ENCODE results near the gene MAD1L1. TPM values are rescaled to one million over a fixed set of nuclear protein-coding genes. Genes with fewer than 3 reads are reported as not detected.
A peak's percentile ranks its signal among the peaks of the same experiment; 100 is the strongest.

Gene MAD1L1
- total and polyA plus RNA-seq, 10 donors: 47.3 to 118 (median 68.2) TPM

- H3K4me3 ChIP-seq: peak overlapping the region; percentile 72 to 99 (median 97)
- intact Hi-C loops (cut with DNase I; ENCODE audit: low total_unique reads): loop anchor here (5.0 kb wide), 1 partner anchor 110 kb away; the partner anchor contains the start of gene EIF3B
- no peaks in the 10 kb centered on the region for H3K9me3 ChIP-seq
- DNase-seq: no peak
- H3K27ac ChIP-seq: peak overlapping the region; percentile 11 to 88 (median 79)
- H3K4me1 ChIP-seq: peaks cover 21 to 98% (median 63%) of the 10 kb centered on the region in 6 donors
- peaks cover 0 to 24% (median 17%) of the 10 kb centered on the region in 6 donors for H3K36me3 ChIP-seq
- no peaks in the 10 kb centered on the region for H3K27me3 ChIP-seq (replicated peaks in 1 of 7)
- WGBS, 5 donors: 17 to 41% (median 37%) methylated on average over 19 to 21 of the region's 21 CpGs
- TF ChIP-seq POLR2AphosphoS5 (IDR thresholded peaks at IDR 0.05): no peak
- TF ChIP-seq CTCF (IDR thresholded peaks at IDR 0.05 in 8 of 11, conservative IDR thresholded peaks at IDR 0.05 in 3 of 11): no peak
- TF ChIP-seq POLR2A (IDR thresholded peaks at IDR 0.05): no peak
Measured at GRCh38 chr7:2242541-2243429, 10.0 kb upstream of the MAD1L1 start.

- DNase-seq: peak; percentile 94
- no peaks in the 10 kb centered on the region for H3K27me3 ChIP-seq (replicated peaks in 1 of 7)
- no peaks in the 10 kb centered on the region for H3K9me3 ChIP-seq
- H3K4me1 ChIP-seq: peaks cover 21 to 98% (median 64%) of the 10 kb centered on the region in 6 donors
- WGBS, 5 donors: 1% methylated on average over 31 to 81 of the region's 81 CpGs
- TF ChIP-seq POLR2AphosphoS5 (IDR thresholded peaks at IDR 0.05) (peak; percentile 91 to 93 (median 91)), CTCF (IDR thresholded peaks at IDR 0.05 in 8 of 11, conservative IDR thresholded peaks at IDR 0.05 in 3 of 11) (no peak), POLR2A (IDR thresholded peaks at IDR 0.05) (peak in 1 of 3 donors; percentile 41)
- intact Hi-C loops (cut with DNase I; ENCODE audit: low total_unique reads): loop anchor here (5.0 kb wide), 1 partner anchor 110 kb away; the partner anchor contains the start of gene EIF3B
- H3K36me3 ChIP-seq: peaks cover 0 to 34% (median 20%) of the 10 kb centered on the region in 6 donors
- H3K27ac ChIP-seq: peak within 1 kb of the TSS; percentile 11 to 88 (median 79)
- H3K4me3 ChIP-seq: peak within 1 kb of the TSS; percentile 72 to 99 (median 97)
Measured at GRCh38 chr7:2241580-2242540, 9.1 kb upstream of the MAD1L1 start, which contains the start of the genes MRM2 and NUDT1. MRM2 (minus strand) TSS chr7:2242205; CDS start chr7:2242169, 36 bp downstream. NUDT1 (plus strand) TSS chr7:2242226; CDS start chr7:2244575, 2,349 bp downstream.

GRCh38 chr7:2239242-2239641, 6.5 kb upstream of the MAD1L1 start:
- intact Hi-C loops (cut with DNase I; ENCODE audit: low total_unique reads): no loop called here
- no peak overlapping the region for H3K27ac ChIP-seq
- H3K27me3 ChIP-seq (replicated peaks in 1 of 7): no peaks in the 10 kb centered on the region
- H3K4me1 ChIP-seq: peaks cover 14 to 86% (median 49%) of the 10 kb centered on the region in 6 donors
- no peaks in the 10 kb centered on the region for H3K9me3 ChIP-seq
- no peak for TF ChIP-seq POLR2AphosphoS5 (IDR thresholded peaks at IDR 0.05)
- TF ChIP-seq CTCF (IDR thresholded peaks at IDR 0.05 in 8 of 11, conservative IDR thresholded peaks at IDR 0.05 in 3 of 11): no peak
- no peak for TF ChIP-seq POLR2A (IDR thresholded peaks at IDR 0.05)
- DNase-seq: no peak
- H3K4me3 ChIP-seq: no peak overlapping the region
- H3K36me3 ChIP-seq: peaks cover 0 to 59% (median 29%) of the 10 kb centered on the region in 6 donors
- 95 to 99% (median 97%) methylated on average over 17 of the region's 17 CpGs for WGBS, 5 donors
